ENCODE measurements around the gene F13A1. TPM values are rescaled to one million over a fixed set of nuclear protein-coding genes. Genes with fewer than 3 reads are reported as not detected.

Gene F13A1
- 10.4 TPM for total RNA-seq

GRCh38 chr6:6319952-6320811 lies at the start of gene F13A1:
TSS of gene F13A1 (minus strand) at chr6:6320662. CDS start at chr6:6318664, 1,998 bp downstream.

Small RNA genes lying within 50 kb of the gene (small RNA-seq; reads per million reads assigned to genes)
- gene MIR7853: 0.49 reads per million, percentile 52 among the genes with 10 or more reads in this experiment
